K562 (cell line): ENCODE data around the gene SPTBN4. TPM values are rescaled to one million over a fixed set of nuclear protein-coding genes. Genes with fewer than 3 reads are reported as not detected.
A peak's percentile ranks its signal among the peaks of the same experiment; 100 is the strongest.

Experiments used
- BACH1 ChIP-seq: fragments of 200-800 bp; sonication (Bioruptor generic); IDR thresholded peaks from 2 replicates; pipeline ENCODE4 v1.6.1; 2016; ENCODE audit warnings: missing genetic modification characterization, missing compliant biosample characterization
- GATAD2A ChIP-seq: fragments of 450-650 bp; IDR thresholded peaks from 2 replicates; pipeline ENCODE4 v1.6.1; 2017
- MAX ChIP-seq: sonication (generic); formaldehyde crosslinking; IDR thresholded peaks from 2 replicates; pipeline ENCODE4 v1.9.0; 2022; ENCODE audit warnings: mild to moderate bottlenecking, missing genetic modification reagents
- MLX ChIP-seq, 2 experiments: fragments of 450-650 bp in 1 of 2; sonication (generic) in 1 of 2; formaldehyde crosslinking; conservative IDR thresholded peaks; 2 replicates each; pipeline versions ENCODE4 v1.4.0 to v1.8.1; 2020 to 2022; ENCODE audit warnings: mild to moderate bottlenecking in 1 of 2, missing genetic modification reagents in 1 of 2
- NRF1 ChIP-seq, 2 experiments: fragments of 450-650 bp; IDR thresholded peaks in 1 of 2; conservative IDR thresholded peaks in 1 of 2; 2 replicates each; pipeline ENCODE4 v1.6.1; 2014; ENCODE audit warnings: mild to moderate bottlenecking in 2 of 2
- PHF8 ChIP-seq: fragments of 200-600 bp; sonication (generic); IDR thresholded peaks from 2 replicates; pipeline ENCODE4 v1.6.1; 2012; ENCODE audit warnings: mixed run types, mild to moderate bottlenecking, inconsistent platforms, low read length, moderate library complexity, borderline replicate concordance
- POLR2A ChIP-seq: fragments of 450-650 bp; conservative IDR thresholded peaks from 2 replicates; pipeline ENCODE4 v1.6.1; 2016
- SAFB ChIP-seq: fragments of 200-400 bp; formaldehyde crosslinking; IDR thresholded peaks from 2 replicates; pipeline ENCODE4 v1.6.1; 2017; ENCODE audit warnings: low read depth, low read length, borderline replicate concordance
- SIN3A ChIP-seq, 2 experiments: fragments of 150-350 bp in 1 of 2; IDR thresholded peaks; 2 replicates each; pipeline ENCODE4 v1.6.1; 2011 to 2016; ENCODE audit warnings: borderline replicate concordance in 2 of 2, low read depth in 2 of 2, low read length in 2 of 2, mild to moderate bottlenecking in 2 of 2, moderate library complexity in 2 of 2; ENCODE audit not compliant: control insufficient read depth in 1 of 2
- TRIM24 ChIP-seq, 2 experiments: fragments of 450-650 bp; IDR thresholded peaks; 2 replicates each; pipeline ENCODE4 v1.6.1; 2016
- ZKSCAN3 ChIP-seq: fragments of 250-450 bp; sonication (Bioruptor Pico); IDR thresholded peaks from 2 replicates; pipeline ENCODE4 v1.4.0; 2020
- ZNF165 ChIP-seq: fragments of 250-450 bp; sonication (Bioruptor Pico); IDR thresholded peaks from 2 replicates; pipeline ENCODE4 v1.4.0; 2020; ENCODE audit warnings: borderline replicate concordance
- polyA plus RNA-seq, 8 experiments: library from polyadenylated mRNA; depleted of rRNA in 4 of 8; stranded (reverse) in 5 of 8; unstranded in 3 of 8; fragments of >200 nt; fragmentation: Nextera tagmentation in 2 of 8; fragmentation: Illumina TruSeq in 1 of 8; extraction: Ambion mirVana in 2 of 8; extraction: Trizol in 1 of 8; gene quantifications; 2 replicates each; pipeline versions ENCODE4 v1.2.1 to v1.2.3, GENCODE V29; 2011 to 2014; ENCODE audit warnings: inconsistent platforms in 1 of 8, missing spikeins in 1 of 8
- total RNA-seq, 7 experiments: library from RNA; depleted of rRNA in 6 of 7; stranded (reverse); fragments of >200 nt in 6 of 7; fragmentation: Illumina TruSeq in 2 of 7; extraction: Trizol in 2 of 7; gene quantifications; 2 replicates each; pipeline versions ENCODE4 v1.2.1 to v1.2.3, GENCODE V29; 2011 to 2021; ENCODE audit warnings: low replicate concordance in 1 of 7
- TF ChIP-seq, protein P1 (sequence below), 2 experiments: fragments of 450-650 bp; conservative IDR thresholded peaks; 2 replicates each; pipeline ENCODE4 v1.6.1; 2017; ENCODE audit warnings: mild to moderate bottlenecking in 2 of 2, moderate library complexity in 2 of 2

SPTBN4 gene
- total and polyA plus RNA-seq, 9 of the 15 experiments (the other 6 are each of a cell fraction or from before 2014, with no cell fraction given): 0.01 to 1.5 (median 0.86) TPM

GRCh38 chr19:40489882-40490230, 23.1 kb downstream of the SPTBN4 start (continued):
- 0 out of 2 replicates have a peak, but pooled peaks have one; percentile 7 for TF ChIP-seq POLR2A
- TF ChIP-seq GATAD2A: 0 out of 2 replicates have a peak, but pooled peaks have one; percentile 20
- TF ChIP-seq NRF1 (conservative IDR thresholded peaks at IDR 0.05 in 1 of 2, IDR thresholded peaks at IDR 0.05 in 1 of 2): 0 out of 4 replicates have a peak, but pooled peaks of 1 of the 2 experiments have one; percentile 5
- no peak for TF ChIP-seq TRIM24 (IDR thresholded peaks at IDR 0.05)
- peak; percentile 44; the same call in 1 of the 2 replicates for TF ChIP-seq PHF8
- TF ChIP-seq, protein P1, sequence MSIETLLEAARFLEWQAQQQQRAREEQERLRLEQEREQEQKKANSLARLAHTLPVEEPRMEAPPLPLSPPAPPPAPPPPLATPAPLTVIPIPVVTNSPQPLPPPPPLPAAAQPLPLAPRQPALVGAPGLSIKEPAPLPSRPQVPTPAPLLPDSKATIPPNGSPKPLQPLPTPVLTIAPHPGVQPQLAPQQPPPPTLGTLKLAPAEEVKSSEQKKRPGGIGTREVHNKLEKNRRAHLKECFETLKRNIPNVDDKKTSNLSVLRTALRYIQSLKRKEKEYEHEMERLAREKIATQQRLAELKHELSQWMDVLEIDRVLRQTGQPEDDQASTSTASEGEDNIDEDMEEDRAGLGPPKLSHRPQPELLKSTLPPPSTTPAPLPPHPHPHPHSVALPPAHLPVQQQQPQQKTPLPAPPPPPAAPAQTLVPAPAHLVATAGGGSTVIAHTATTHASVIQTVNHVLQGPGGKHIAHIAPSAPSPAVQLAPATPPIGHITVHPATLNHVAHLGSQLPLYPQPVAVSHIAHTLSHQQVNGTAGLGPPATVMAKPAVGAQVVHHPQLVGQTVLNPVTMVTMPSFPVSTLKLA (conservative IDR thresholded peaks at IDR 0.05): peak; percentile 20 to 56; a peak in 1 of 4 replicates
- TF ChIP-seq ZNF165 (CRISPR knock-in tag): no peak
- TF ChIP-seq BACH1 (tag): no peak
- TF ChIP-seq MLX (CRISPR knock-in tag; conservative IDR thresholded peaks at IDR 0.05): 0 out of 4 replicates have a peak, but pooled peaks of 1 of the 2 experiments have one; percentile 29
- TF ChIP-seq ZKSCAN3 (CRISPR knock-in tag): no peak
- TF ChIP-seq SAFB: peak; percentile 57; the same call in 1 of the 2 replicates
- TF ChIP-seq SIN3A (IDR thresholded peaks at IDR 0.05; ENCODE audit: borderline replicate concordance in 2 of 2, control insufficient read depth in 1 of 2, low read depth in 2 of 2, low read length in 2 of 2): 0 out of 4 replicates have a peak, but pooled peaks of 1 of the 2 experiments have one; percentile 3
- peak; percentile 66; the same call in 1 of the 2 replicates for TF ChIP-seq MAX
